Endodermal cell (in vitro differentiated cells): ENCODE measurements around the gene TPRA1. TPM values are rescaled to one million over a fixed set of nuclear protein-coding genes. Genes with fewer than 3 reads are reported as not detected.
"Not testable (repeated sequence)": the region's sequence is repeated elsewhere in the genome, so short reads cannot be mapped to it uniquely, and the experiment has no call there.

Source experiments
- DNase-seq: peaks from one replicate; pipeline ENCODE4 v3.0.0-alpha.2; 2017
- H3K27ac ChIP-seq: 2 replicates; pipeline ENCODE4 v1.5.1; 2013; ENCODE audit warnings: mild to moderate bottlenecking, low read depth, low read length, moderate library complexity
- H3K27me3 ChIP-seq: 2 replicates; pipeline ENCODE4 v1.6.1; 2013; ENCODE audit warnings: mild to moderate bottlenecking, low read length, moderate library complexity; ENCODE audit not compliant: insufficient read depth, control insufficient read depth, poor library complexity, severe bottlenecking
- H3K36me3 ChIP-seq: 2 replicates; pipeline ENCODE4 v1.7.0; 2013; ENCODE audit warnings: mild to moderate bottlenecking, low read length, moderate library complexity; ENCODE audit not compliant: control insufficient read depth, insufficient read depth
- H3K4me1 ChIP-seq: one replicate; pipeline ENCODE4 v1.7.0; 2013; ENCODE audit warnings: low read length; ENCODE audit not compliant: control insufficient read depth, insufficient read depth
- H3K4me3 ChIP-seq: 2 replicates; pipeline ENCODE4 v1.5.1; 2013; ENCODE audit warnings: mild to moderate bottlenecking, low read length, moderate library complexity
- H3K9ac ChIP-seq: 2 replicates; pipeline ENCODE4 v1.6.1; 2013; ENCODE audit warnings: mild to moderate bottlenecking, low read length, moderate library complexity; ENCODE audit not compliant: poor library complexity, severe bottlenecking; ENCODE audit errors: extremely low read depth
- H3K9me3 ChIP-seq: 2 replicates; pipeline ENCODE4 v1.6.1; 2013; ENCODE audit warnings: mild to moderate bottlenecking, low read length, moderate library complexity; ENCODE audit not compliant: control insufficient read depth
- H3K27ac Mint-ChIP-seq: 2 replicates; pipeline ENCODE4 v1.8.0; 2020; ENCODE audit warnings: mixed read lengths
- H3K27me3 Mint-ChIP-seq: 2 replicates; pipeline ENCODE4 v1.8.0; 2021; ENCODE audit warnings: mild to moderate bottlenecking, mixed read lengths; ENCODE audit not compliant: insufficient read depth
- H3K36me3 Mint-ChIP-seq: 2 replicates; pipeline ENCODE4 v1.8.0; 2020; ENCODE audit warnings: low read depth, mixed read lengths
- H3K4me1 Mint-ChIP-seq: 2 replicates; pipeline ENCODE4 v1.8.0; 2020; ENCODE audit warnings: mixed read lengths
- H3K4me3 Mint-ChIP-seq: 2 replicates; pipeline ENCODE4 v1.8.0; 2020; ENCODE audit warnings: mild to moderate bottlenecking, moderate library complexity, mixed read lengths
- H3K9me3 Mint-ChIP-seq: 2 replicates; pipeline ENCODE4 v1.8.0; 2020; ENCODE audit warnings: mild to moderate bottlenecking, mixed read lengths
- CTCF ChIP-seq: fragments of 200-600 bp; sonication (generic); conservative IDR thresholded peaks from 2 replicates; pipeline ENCODE4 v1.5.0; 2021; ENCODE audit warnings: antibody characterized with exemption, mild to moderate bottlenecking
- WGBS, 2 experiments: methylation state at CpG; one replicate each; pipeline versions ENCODE4 v1.1.5 to v1.1.7; 2013; ENCODE audit warnings: missing lambda C conversion rate in 2 of 2, mixed read lengths in 1 of 2; ENCODE audit not compliant: insufficient coverage in 1 of 2, insufficient read length in 1 of 2; 5-methylcytosine and 5-hydroxymethylcytosine counted together
- total RNA-seq, 2 donors: library from RNA; stranded (reverse); fragmentation: NEBNext Ultra II Directional in 1 of 2; extraction: Animal tissue kit (Norgen Biotek cat#: 25700) in 1 of 2; gene quantifications; 2 replicates in 1 of 2; 3 replicates in 1 of 2; pipeline ENCODE4 v1.2.1, GENCODE V29; 2021

TPRA1 gene
- total RNA-seq, 2 donors from 2014 or later, result 22.9 TPM

GRCh38 chr3:127606981-127607595 lies 16.6 kb upstream of the TPRA1 start:
- H3K9ac ChIP-seq, result no peak overlapping the region
- H3K36me3 ChIP-seq, result peaks cover 73% of the 10 kb centered on the region
- 93 to 97% methylated on average over 16 to 17 of the region's 17 CpGs for WGBS, 2 experiments
- H3K27me3 ChIP-seq, result no peaks in the 10 kb centered on the region
- no peak overlapping the region for H3K27ac ChIP-seq
- H3K4me3 ChIP-seq, result no peak overlapping the region
- Mint-ChIP-seq H3K27ac (no peak overlapping the region), H3K27me3 (no peaks in the 10 kb centered on the region), H3K4me1 (peaks cover 2% of the 10 kb centered on the region), H3K36me3 (peaks cover 89% of the 10 kb centered on the region), H3K9me3 (no peaks in the 10 kb centered on the region), H3K4me3 (no peak overlapping the region)
- H3K9me3 ChIP-seq, result no peaks in the 10 kb centered on the region
- H3K4me1 ChIP-seq, result no peaks in the 10 kb centered on the region
- no peak for DNase-seq
- TF ChIP-seq CTCF, result no peak

- no peak for TF ChIP-seq CTCF
- H3K4me1 Mint-ChIP-seq, result peaks cover 4% of the 10 kb centered on the region
- H3K36me3 Mint-ChIP-seq, result peaks cover 92% of the 10 kb centered on the region
- no peaks in the 10 kb centered on the region for H3K27me3 ChIP-seq
- no peak overlapping the region for H3K4me3 ChIP-seq
- 95 to 99% methylated on average over 11 to 24 of the region's 24 CpGs for WGBS, 2 experiments
- H3K27ac ChIP-seq, result no peak overlapping the region
- H3K9me3 ChIP-seq, result no peaks in the 10 kb centered on the region
- H3K36me3 ChIP-seq, result peaks cover 79% of the 10 kb centered on the region
- no peak overlapping the region for H3K4me3 Mint-ChIP-seq
- no peaks in the 10 kb centered on the region for H3K9me3 Mint-ChIP-seq
- no peak for DNase-seq
- H3K9ac ChIP-seq, result no peak overlapping the region
- no peaks in the 10 kb centered on the region for H3K27me3 Mint-ChIP-seq
- H3K4me1 ChIP-seq, result no peaks in the 10 kb centered on the region
- H3K27ac Mint-ChIP-seq, result no peak overlapping the region
Observed at GRCh38 chr3:127606086-127606805, 15.7 kb upstream of the TPRA1 start.

GRCh38 chr3:127605547-127605946 lies 15.0 kb upstream of the TPRA1 start:
- H3K27ac Mint-ChIP-seq, H3K4me3 Mint-ChIP-seq, H3K4me1 ChIP-seq, H3K9me3 Mint-ChIP-seq, DNase-seq, H3K27me3 Mint-ChIP-seq, H3K4me3 ChIP-seq, H3K27ac ChIP-seq, H3K4me1 Mint-ChIP-seq, H3K27me3 ChIP-seq, H3K9me3 ChIP-seq, H3K9ac ChIP-seq: not testable (repeated sequence)
- 85 to 87% methylated on average over 5 to 7 of the region's 7 CpGs for WGBS, 2 experiments
- peaks cover 92% of the 10 kb centered on the region for H3K36me3 Mint-ChIP-seq
- peaks cover 81% of the 10 kb centered on the region for H3K36me3 ChIP-seq
